GM12878 (cell line): ENCODE results near the gene PDE10A.

ENCODE experiments used
- BACH1 ChIP-seq: fragments of 450-650 bp; IDR thresholded peaks from 2 replicates; pipeline ENCODE4 v1.6.1; 2017; ENCODE audit warnings: mild to moderate bottlenecking, borderline replicate concordance
- BRCA1 ChIP-seq: IDR thresholded peaks from 2 replicates; pipeline ENCODE4 v1.6.1; 2011; ENCODE audit warnings: low read depth, low read length, improper control_type of control experiment
- FOXK2 ChIP-seq: fragments of 450-650 bp; IDR thresholded peaks from 2 replicates; pipeline ENCODE4 v1.6.1; 2017; ENCODE audit warnings: mild to moderate bottlenecking, moderate library complexity
- MYC ChIP-seq: IDR thresholded peaks from 2 replicates; pipeline ENCODE4 v1.6.1; 2011; ENCODE audit warnings: mild to moderate bottlenecking, low read length, moderate library complexity, inconsistent platforms; ENCODE audit not compliant: insufficient read depth, insufficient replicate concordance, insufficient read length, severe bottlenecking
- POLR2A ChIP-seq: IDR thresholded peaks from 2 replicates; pipeline ENCODE4 v1.6.1; 2011; ENCODE audit warnings: low read depth, mild to moderate bottlenecking, low read length
- RAD51 ChIP-seq: fragments of 450-650 bp; IDR thresholded peaks from 2 replicates; pipeline ENCODE4 v1.6.1; 2016; ENCODE audit warnings: moderate library complexity, mild to moderate bottlenecking, inconsistent platforms
- RCOR1 ChIP-seq: conservative IDR thresholded peaks from 2 replicates; pipeline ENCODE4 v1.6.1; 2012; ENCODE audit warnings: low read depth, low read length, improper control_type of control experiment
- SMAD1 ChIP-seq: fragments of 450-650 bp; IDR thresholded peaks from 2 replicates; pipeline ENCODE4 v1.6.1; 2018; ENCODE audit warnings: mild to moderate bottlenecking, low read depth; ENCODE audit not compliant: partially characterized antibody
- SMC3 ChIP-seq: IDR thresholded peaks from 2 replicates; pipeline ENCODE4 v1.6.1; 2011; ENCODE audit warnings: low read length, improper control_type of control experiment, borderline replicate concordance
- ZNF207 ChIP-seq: fragments of 450-650 bp; IDR thresholded peaks from 2 replicates; pipeline ENCODE4 v1.6.1; 2014; ENCODE audit warnings: antibody characterized with exemption, mild to moderate bottlenecking, borderline replicate concordance
- TF ChIP-seq, protein P1 (sequence below): fragments of 150-350 bp; IDR thresholded peaks from 2 replicates; pipeline ENCODE4 v1.6.1; 2016; ENCODE audit warnings: low read depth, low read length
- TF ChIP-seq, protein P2 (sequence below), 3 experiments: IDR thresholded peaks in 2 of 3; conservative IDR thresholded peaks in 1 of 3; 2 replicates each; pipeline ENCODE4 v1.5.1; 2011; ENCODE audit warnings: low read depth in 3 of 3, low read length in 3 of 3, mild to moderate bottlenecking in 3 of 3, control low read depth in 2 of 3, moderate library complexity in 2 of 3, inconsistent platforms in 1 of 3, mixed read lengths in 1 of 3; ENCODE audit not compliant: control insufficient read depth in 2 of 3, insufficient read depth in 1 of 3; ENCODE audit errors: extremely low read depth in 1 of 3
- TF ChIP-seq, protein P3 (sequence below): fragments of 450-650 bp; IDR thresholded peaks from 2 replicates; pipeline ENCODE4 v1.6.1; 2018; ENCODE audit warnings: mild to moderate bottlenecking, low read depth, moderate library complexity; ENCODE audit not compliant: partially characterized antibody
- TF ChIP-seq, protein P4 (sequence below): fragments of 450-650 bp; IDR thresholded peaks from 2 replicates; pipeline ENCODE4 v1.6.1; 2017; ENCODE audit warnings: mild to moderate bottlenecking

DNA sequence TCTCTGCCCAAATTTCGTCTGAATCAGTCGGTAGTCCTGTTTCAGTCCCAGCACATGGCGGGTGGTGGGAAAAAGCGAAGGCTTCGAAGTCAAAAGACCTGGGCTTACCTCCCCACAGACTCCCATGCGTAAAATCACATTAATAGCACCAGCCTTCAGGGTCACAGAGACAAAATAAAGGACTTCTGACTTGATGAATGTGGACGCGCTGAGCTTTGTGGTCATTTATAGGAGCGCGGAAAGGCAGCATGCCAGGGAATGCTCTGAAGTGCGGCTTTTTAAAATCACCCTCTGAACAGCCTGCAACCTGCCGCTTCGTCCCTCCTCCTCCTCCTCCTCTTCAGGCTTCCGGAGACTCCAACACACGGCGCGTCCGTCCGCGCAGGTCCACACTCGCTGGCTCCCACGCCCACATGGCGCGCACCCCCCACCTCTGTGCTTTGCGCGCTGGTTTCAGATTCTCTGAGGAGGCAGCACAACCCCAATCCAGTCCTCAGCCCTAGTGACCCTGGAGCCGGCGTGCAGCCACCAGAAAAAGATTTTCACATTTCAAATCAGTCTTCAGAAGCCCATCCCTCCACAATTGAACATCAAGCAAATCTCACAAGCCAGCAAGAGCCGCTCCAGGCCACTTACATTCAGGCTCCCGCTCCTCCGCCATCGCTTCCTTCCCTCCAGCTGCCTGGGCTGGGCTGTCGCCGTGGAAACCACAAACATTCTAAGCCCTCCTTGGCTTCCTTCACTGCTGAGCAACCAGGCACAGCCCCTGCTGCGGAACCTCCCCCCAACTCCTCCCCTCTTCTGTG is 353.9 kb downstream of the PDE10A start, which contains the start of gene C6orf118:
- no peak for TF ChIP-seq SMC3
- no peak for TF ChIP-seq RAD51
- TF ChIP-seq BRCA1 = no peak
- TF ChIP-seq POLR2A = no peak
- TF ChIP-seq, protein P1, sequence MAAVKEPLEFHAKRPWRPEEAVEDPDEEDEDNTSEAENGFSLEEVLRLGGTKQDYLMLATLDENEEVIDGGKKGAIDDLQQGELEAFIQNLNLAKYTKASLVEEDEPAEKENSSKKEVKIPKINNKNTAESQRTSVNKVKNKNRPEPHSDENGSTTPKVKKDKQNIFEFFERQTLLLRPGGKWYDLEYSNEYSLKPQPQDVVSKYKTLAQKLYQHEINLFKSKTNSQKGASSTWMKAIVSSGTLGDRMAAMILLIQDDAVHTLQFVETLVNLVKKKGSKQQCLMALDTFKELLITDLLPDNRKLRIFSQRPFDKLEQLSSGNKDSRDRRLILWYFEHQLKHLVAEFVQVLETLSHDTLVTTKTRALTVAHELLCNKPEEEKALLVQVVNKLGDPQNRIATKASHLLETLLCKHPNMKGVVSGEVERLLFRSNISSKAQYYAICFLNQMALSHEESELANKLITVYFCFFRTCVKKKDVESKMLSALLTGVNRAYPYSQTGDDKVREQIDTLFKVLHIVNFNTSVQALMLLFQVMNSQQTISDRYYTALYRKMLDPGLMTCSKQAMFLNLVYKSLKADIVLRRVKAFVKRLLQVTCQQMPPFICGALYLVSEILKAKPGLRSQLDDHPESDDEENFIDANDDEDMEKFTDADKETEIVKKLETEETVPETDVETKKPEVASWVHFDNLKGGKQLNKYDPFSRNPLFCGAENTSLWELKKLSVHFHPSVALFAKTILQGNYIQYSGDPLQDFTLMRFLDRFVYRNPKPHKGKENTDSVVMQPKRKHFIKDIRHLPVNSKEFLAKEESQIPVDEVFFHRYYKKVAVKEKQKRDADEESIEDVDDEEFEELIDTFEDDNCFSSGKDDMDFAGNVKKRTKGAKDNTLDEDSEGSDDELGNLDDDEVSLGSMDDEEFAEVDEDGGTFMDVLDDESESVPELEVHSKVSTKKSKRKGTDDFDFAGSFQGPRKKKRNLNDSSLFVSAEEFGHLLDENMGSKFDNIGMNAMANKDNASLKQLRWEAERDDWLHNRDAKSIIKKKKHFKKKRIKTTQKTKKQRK = no peak
- no peak for TF ChIP-seq FOXK2
- no peak for TF ChIP-seq BACH1
- no peak for TF ChIP-seq ZNF207
- TF ChIP-seq, protein P2, sequence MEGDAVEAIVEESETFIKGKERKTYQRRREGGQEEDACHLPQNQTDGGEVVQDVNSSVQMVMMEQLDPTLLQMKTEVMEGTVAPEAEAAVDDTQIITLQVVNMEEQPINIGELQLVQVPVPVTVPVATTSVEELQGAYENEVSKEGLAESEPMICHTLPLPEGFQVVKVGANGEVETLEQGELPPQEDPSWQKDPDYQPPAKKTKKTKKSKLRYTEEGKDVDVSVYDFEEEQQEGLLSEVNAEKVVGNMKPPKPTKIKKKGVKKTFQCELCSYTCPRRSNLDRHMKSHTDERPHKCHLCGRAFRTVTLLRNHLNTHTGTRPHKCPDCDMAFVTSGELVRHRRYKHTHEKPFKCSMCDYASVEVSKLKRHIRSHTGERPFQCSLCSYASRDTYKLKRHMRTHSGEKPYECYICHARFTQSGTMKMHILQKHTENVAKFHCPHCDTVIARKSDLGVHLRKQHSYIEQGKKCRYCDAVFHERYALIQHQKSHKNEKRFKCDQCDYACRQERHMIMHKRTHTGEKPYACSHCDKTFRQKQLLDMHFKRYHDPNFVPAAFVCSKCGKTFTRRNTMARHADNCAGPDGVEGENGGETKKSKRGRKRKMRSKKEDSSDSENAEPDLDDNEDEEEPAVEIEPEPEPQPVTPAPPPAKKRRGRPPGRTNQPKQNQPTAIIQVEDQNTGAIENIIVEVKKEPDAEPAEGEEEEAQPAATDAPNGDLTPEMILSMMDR (IDR thresholded peaks at IDR 0.05 in 2 of 3, conservative IDR thresholded peaks at IDR 0.05 in 1 of 3; ENCODE audit: control insufficient read depth in 2 of 3, extremely low read depth in 1 of 3, insufficient read depth in 1 of 3, low read depth in 3 of 3, low read length in 3 of 3) = no peak
- TF ChIP-seq, protein P3, sequence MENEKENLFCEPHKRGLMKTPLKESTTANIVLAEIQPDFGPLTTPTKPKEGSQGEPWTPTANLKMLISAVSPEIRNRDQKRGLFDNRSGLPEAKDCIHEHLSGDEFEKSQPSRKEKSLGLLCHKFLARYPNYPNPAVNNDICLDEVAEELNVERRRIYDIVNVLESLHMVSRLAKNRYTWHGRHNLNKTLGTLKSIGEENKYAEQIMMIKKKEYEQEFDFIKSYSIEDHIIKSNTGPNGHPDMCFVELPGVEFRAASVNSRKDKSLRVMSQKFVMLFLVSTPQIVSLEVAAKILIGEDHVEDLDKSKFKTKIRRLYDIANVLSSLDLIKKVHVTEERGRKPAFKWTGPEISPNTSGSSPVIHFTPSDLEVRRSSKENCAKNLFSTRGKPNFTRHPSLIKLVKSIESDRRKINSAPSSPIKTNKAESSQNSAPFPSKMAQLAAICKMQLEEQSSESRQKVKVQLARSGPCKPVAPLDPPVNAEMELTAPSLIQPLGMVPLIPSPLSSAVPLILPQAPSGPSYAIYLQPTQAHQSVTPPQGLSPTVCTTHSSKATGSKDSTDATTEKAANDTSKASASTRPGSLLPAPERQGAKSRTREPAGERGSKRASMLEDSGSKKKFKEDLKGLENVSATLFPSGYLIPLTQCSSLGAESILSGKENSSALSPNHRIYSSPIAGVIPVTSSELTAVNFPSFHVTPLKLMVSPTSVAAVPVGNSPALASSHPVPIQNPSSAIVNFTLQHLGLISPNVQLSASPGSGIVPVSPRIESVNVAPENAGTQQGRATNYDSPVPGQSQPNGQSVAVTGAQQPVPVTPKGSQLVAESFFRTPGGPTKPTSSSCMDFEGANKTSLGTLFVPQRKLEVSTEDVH = no peak
- TF ChIP-seq, protein P4, sequence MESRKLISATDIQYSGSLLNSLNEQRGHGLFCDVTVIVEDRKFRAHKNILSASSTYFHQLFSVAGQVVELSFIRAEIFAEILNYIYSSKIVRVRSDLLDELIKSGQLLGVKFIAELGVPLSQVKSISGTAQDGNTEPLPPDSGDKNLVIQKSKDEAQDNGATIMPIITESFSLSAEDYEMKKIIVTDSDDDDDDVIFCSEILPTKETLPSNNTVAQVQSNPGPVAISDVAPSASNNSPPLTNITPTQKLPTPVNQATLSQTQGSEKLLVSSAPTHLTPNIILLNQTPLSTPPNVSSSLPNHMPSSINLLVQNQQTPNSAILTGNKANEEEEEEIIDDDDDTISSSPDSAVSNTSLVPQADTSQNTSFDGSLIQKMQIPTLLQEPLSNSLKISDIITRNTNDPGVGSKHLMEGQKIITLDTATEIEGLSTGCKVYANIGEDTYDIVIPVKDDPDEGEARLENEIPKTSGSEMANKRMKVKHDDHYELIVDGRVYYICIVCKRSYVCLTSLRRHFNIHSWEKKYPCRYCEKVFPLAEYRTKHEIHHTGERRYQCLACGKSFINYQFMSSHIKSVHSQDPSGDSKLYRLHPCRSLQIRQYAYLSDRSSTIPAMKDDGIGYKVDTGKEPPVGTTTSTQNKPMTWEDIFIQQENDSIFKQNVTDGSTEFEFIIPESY = no peak
- TF ChIP-seq MYC = no peak
- no peak for TF ChIP-seq RCOR1
- TF ChIP-seq SMAD1 = no peak
